ENCODE data around the gene DMD.

- no peak for TF ChIP-seq CTCF (IDR thresholded peaks at IDR 0.05; ENCODE audit: control extremely low read depth in 1 of 3, insufficient read depth in 1 of 3, low read depth in 1 of 3, low read length in 3 of 3)
- TF ChIP-seq ZNF274 (IDR thresholded peaks at IDR 0.05; ENCODE audit: borderline replicate concordance, extremely low read depth, low read length), result no peak
- TF ChIP-seq POLR2A (IDR thresholded peaks at IDR 0.05; ENCODE audit: control extremely low read depth in 1 of 2, low read depth in 2 of 2, low read length in 2 of 2), result no peak
- TF ChIP-seq ATF3 (IDR thresholded peaks at IDR 0.05; ENCODE audit: insufficient read depth, low read depth, low read length), result no peak
- no peak for TF ChIP-seq JUN (IDR thresholded peaks at IDR 0.05; ENCODE audit: low read depth, low read length)
- no peak for TF ChIP-seq EZH2 (IDR thresholded peaks at IDR 0.05; ENCODE audit: low read depth, low read length, severe bottlenecking)
- TF ChIP-seq MAX (IDR thresholded peaks at IDR 0.05), result no peak
- no peak for TF ChIP-seq JUND (IDR thresholded peaks at IDR 0.05; ENCODE audit: low read length)
- TF ChIP-seq RFX5 (IDR thresholded peaks at IDR 0.05; ENCODE audit: borderline replicate concordance, low read depth, low read length), result no peak
- TF ChIP-seq SIRT6 (IDR thresholded peaks at IDR 0.05; ENCODE audit: low read length), result no peak
- TF ChIP-seq TBP (IDR thresholded peaks at IDR 0.05; ENCODE audit: low read depth, low read length), result no peak
- TF ChIP-seq SRF (IDR thresholded peaks at IDR 0.05; ENCODE audit: low read depth, low read length), result no peak
These were observed 1061.2 kb downstream of the DMD start for GRCh38 chrX:32150141-32150540.

All from H1 (cell line).